ENCODE results near the gene ASB10.

DNA sequence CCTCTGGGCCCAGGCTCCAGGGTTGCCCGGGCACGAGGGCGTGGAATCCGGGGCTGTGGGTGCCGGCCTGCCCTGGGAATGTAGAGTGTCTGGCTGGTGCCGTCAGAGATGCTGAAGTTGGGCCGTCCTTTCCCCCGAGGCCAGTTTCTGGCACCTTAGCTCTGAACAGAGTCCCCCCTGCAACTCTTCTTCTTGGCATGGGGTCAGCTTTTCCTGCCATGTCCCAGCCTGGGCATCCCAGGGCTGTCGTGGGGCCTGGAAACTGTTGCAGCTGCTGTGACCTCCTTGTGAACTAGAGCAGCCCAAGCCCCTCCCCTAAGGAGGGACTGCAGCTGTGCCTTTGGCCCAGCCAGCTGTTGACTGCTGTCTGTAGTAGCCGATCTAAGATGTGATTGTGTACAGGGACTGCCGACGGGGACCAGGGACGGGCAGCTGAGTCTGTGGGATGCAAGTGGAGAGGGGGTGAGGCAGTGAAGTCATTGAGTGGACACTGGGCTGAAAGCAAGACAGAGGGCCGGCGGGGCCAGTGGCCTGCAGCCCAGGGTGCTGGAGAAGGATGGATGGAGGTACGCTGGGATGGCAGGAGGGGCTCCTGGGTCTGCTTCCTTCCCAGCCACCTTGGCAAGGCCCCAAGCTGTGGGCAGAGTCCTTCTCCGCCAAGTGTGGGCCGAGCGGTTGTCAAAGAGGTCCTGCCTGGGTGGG, 55.3 kb downstream of the ASB10 start:
- TF ChIP-seq, protein P1, sequence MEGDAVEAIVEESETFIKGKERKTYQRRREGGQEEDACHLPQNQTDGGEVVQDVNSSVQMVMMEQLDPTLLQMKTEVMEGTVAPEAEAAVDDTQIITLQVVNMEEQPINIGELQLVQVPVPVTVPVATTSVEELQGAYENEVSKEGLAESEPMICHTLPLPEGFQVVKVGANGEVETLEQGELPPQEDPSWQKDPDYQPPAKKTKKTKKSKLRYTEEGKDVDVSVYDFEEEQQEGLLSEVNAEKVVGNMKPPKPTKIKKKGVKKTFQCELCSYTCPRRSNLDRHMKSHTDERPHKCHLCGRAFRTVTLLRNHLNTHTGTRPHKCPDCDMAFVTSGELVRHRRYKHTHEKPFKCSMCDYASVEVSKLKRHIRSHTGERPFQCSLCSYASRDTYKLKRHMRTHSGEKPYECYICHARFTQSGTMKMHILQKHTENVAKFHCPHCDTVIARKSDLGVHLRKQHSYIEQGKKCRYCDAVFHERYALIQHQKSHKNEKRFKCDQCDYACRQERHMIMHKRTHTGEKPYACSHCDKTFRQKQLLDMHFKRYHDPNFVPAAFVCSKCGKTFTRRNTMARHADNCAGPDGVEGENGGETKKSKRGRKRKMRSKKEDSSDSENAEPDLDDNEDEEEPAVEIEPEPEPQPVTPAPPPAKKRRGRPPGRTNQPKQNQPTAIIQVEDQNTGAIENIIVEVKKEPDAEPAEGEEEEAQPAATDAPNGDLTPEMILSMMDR (IDR thresholded peaks at IDR 0.05): no peak
- TF ChIP-seq ESRRA (IDR thresholded peaks at IDR 0.05; ENCODE audit: borderline replicate concordance, low read length): no peak
- no peak for TF ChIP-seq POLR2AphosphoS2 (conservative IDR thresholded peaks at IDR 0.05; ENCODE audit: low read length)
- TF ChIP-seq JUN (IDR thresholded peaks at IDR 0.05): no peak
- TF ChIP-seq, protein P2, sequence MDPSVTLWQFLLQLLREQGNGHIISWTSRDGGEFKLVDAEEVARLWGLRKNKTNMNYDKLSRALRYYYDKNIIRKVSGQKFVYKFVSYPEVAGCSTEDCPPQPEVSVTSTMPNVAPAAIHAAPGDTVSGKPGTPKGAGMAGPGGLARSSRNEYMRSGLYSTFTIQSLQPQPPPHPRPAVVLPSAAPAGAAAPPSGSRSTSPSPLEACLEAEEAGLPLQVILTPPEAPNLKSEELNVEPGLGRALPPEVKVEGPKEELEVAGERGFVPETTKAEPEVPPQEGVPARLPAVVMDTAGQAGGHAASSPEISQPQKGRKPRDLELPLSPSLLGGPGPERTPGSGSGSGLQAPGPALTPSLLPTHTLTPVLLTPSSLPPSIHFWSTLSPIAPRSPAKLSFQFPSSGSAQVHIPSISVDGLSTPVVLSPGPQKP (IDR thresholded peaks at IDR 0.05; ENCODE audit: low read depth, low read length): no peak
- TF ChIP-seq, protein P3, sequence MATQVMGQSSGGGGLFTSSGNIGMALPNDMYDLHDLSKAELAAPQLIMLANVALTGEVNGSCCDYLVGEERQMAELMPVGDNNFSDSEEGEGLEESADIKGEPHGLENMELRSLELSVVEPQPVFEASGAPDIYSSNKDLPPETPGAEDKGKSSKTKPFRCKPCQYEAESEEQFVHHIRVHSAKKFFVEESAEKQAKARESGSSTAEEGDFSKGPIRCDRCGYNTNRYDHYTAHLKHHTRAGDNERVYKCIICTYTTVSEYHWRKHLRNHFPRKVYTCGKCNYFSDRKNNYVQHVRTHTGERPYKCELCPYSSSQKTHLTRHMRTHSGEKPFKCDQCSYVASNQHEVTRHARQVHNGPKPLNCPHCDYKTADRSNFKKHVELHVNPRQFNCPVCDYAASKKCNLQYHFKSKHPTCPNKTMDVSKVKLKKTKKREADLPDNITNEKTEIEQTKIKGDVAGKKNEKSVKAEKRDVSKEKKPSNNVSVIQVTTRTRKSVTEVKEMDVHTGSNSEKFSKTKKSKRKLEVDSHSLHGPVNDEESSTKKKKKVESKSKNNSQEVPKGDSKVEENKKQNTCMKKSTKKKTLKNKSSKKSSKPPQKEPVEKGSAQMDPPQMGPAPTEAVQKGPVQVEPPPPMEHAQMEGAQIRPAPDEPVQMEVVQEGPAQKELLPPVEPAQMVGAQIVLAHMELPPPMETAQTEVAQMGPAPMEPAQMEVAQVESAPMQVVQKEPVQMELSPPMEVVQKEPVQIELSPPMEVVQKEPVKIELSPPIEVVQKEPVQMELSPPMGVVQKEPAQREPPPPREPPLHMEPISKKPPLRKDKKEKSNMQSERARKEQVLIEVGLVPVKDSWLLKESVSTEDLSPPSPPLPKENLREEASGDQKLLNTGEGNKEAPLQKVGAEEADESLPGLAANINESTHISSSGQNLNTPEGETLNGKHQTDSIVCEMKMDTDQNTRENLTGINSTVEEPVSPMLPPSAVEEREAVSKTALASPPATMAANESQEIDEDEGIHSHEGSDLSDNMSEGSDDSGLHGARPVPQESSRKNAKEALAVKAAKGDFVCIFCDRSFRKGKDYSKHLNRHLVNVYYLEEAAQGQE (IDR thresholded peaks at IDR 0.05): no peak

Data from A549 (cell line).